ENCODE results near the gene LSM14B.

Gene LSM14B

DNA sequence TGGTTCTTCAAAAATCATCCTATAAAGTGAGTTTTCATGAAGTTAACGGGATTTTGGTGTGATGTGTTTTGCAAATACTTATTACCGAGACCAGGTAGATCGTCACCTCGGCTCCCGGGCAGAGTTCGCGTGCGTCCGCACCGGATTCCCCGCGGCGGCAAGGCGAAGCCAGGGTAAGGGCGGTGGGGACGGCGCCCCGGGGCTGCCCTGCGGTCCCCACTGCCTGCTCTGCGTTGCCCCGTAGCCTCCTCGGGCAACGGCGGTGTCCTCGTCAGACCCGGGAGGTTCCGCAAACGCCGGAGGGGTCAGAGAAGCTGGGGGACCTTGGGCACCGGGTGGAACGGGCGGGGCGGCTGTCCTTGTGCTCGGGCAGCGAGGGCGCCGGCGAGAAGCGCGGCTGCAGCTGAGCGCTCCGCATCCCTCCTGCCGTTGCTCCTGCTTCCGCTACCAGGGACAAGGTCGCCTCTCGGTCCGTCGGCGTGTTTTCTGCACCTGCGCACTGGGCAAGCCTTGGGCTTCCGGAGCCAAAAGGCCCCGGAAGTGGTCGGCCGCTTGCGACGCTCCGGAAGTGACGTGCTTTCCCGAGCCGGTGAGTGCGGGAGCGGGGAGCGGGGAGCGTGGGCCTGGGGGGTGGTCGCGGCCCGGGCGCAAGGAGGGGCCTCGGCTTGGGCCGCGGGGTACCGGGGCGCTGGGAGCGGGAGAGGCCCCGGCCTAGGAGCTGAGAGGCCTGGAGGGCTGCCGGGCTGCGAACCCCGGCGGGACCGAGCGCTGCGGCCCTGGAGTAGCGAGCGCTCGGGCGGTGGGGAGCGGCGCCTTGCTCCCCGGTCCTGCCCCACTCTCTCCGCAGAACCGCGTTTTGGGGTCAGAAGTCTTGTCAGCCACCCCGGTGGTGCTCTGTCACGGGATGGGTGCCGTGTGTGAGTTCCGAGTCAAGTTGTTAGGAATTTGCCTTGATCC lies 60.5 kb downstream of the LSM14B start, which contains the start of gene MTG2:
TSS of gene MTG2 (plus strand) at position 560 of the 957 bp plus-strand sequence. CDS start 10,393 bp downstream, outside the sequence.
- H3K4me1 ChIP-seq = peaks cover 4% of the 10 kb centered on the region
- TF ChIP-seq, protein P1, sequence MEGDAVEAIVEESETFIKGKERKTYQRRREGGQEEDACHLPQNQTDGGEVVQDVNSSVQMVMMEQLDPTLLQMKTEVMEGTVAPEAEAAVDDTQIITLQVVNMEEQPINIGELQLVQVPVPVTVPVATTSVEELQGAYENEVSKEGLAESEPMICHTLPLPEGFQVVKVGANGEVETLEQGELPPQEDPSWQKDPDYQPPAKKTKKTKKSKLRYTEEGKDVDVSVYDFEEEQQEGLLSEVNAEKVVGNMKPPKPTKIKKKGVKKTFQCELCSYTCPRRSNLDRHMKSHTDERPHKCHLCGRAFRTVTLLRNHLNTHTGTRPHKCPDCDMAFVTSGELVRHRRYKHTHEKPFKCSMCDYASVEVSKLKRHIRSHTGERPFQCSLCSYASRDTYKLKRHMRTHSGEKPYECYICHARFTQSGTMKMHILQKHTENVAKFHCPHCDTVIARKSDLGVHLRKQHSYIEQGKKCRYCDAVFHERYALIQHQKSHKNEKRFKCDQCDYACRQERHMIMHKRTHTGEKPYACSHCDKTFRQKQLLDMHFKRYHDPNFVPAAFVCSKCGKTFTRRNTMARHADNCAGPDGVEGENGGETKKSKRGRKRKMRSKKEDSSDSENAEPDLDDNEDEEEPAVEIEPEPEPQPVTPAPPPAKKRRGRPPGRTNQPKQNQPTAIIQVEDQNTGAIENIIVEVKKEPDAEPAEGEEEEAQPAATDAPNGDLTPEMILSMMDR (IDR thresholded peaks at IDR 0.05) = no peak
- H3K27me3 ChIP-seq (ENCODE audit: control insufficient read depth, insufficient read depth, low read length) = no peaks in the 10 kb centered on the region
- peak within 1 kb of the TSS; percentile 85 for H3K9ac ChIP-seq
- peak within 1 kb of the TSS; percentile 100 for H3K4me2 ChIP-seq (ENCODE audit: low read length)
- peak within 1 kb of the TSS; percentile 86 for H2AFZ ChIP-seq
- no peaks in the 10 kb centered on the region for H3K36me3 ChIP-seq (ENCODE audit: control insufficient read depth, insufficient read depth, low read length)
- no peaks in the 10 kb centered on the region for H3K9me3 ChIP-seq (ENCODE audit: control insufficient read depth, low read length)
- H3K4me3 ChIP-seq (ENCODE audit: low read depth, low read length) = peak within 1 kb of the TSS; percentile 96
- H3K27ac ChIP-seq = peak within 1 kb of the TSS; percentile 82
- peaks cover 25% of the 10 kb centered on the region for H3K79me2 ChIP-seq

DNA sequence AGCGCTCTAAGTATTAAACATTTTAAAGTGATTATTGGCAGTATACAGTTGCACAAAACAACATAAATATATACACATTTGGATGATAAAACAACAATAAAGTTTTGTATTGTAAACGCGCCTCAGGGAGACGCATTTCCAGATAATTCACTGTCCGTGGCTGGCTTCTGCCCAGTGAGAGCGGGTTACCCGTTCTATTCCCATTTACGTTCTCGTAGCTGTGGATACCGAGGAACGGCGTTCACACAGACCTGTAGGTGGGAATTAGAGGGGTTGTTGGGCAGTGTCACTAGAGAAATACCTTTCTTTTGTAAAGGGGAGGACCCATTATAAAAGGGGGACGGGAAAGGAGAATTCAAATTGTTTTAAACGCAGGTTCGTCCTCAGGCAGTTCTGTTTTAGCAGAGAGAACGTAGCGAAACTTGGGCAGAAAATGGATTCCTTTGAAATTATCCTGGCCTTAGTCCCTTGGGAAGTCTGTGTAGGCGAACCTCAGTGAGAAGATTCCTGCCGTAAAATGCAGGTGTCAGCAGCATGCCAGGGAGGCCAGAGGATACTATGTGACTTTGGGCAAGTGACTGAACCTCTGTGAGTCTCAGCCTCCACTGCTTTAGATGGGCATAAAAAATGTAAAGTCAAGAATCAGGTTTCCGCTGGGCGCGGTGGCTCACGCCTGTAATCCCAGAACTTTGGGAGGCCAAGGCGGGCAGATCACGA lies 61.3 kb downstream of the LSM14B start:
- peak overlapping the region; percentile 82 for H3K27ac ChIP-seq
- peak overlapping the region; percentile 86 for H2AFZ ChIP-seq
- peaks cover 4% of the 10 kb centered on the region for H3K4me1 ChIP-seq
- no peaks in the 10 kb centered on the region for H3K9me3 ChIP-seq (ENCODE audit: control insufficient read depth, low read length)
- TF ChIP-seq, protein P1 (IDR thresholded peaks at IDR 0.05) = no peak
- peak overlapping the region; percentile 96 for H3K4me3 ChIP-seq (ENCODE audit: low read depth, low read length)
- H3K79me2 ChIP-seq = peaks cover 27% of the 10 kb centered on the region
- H3K27me3 ChIP-seq (ENCODE audit: control insufficient read depth, insufficient read depth, low read length) = no peaks in the 10 kb centered on the region
- peak overlapping the region; percentile 85 for H3K9ac ChIP-seq
- peak overlapping the region; percentile 100 for H3K4me2 ChIP-seq (ENCODE audit: low read length)
- H3K36me3 ChIP-seq (ENCODE audit: control insufficient read depth, insufficient read depth, low read length) = no peaks in the 10 kb centered on the region
